Activated naive CD8-positive, alpha-beta T cell treated with anti-CD3 and anti-CD28 coated beads for 36 hours (primary cell): ENCODE data around the gene MED17. TPM values are rescaled to one million over a fixed set of nuclear protein-coding genes. Genes with fewer than 3 reads are reported as not detected.
"Not testable (repeated sequence)": the region's sequence is repeated elsewhere in the genome, so short reads cannot be mapped to it uniquely, and the experiment has no call there.

Experiments used
- DNase-seq: peaks from one replicate; pipeline ENCODE4 v3.0.0; 2021
- H3K27ac Mint-ChIP-seq: one replicate; pipeline ENCODE4 v1.8.0; 2022; ENCODE audit warnings: mild to moderate bottlenecking, moderate library complexity, mixed read lengths
- H3K27me3 Mint-ChIP-seq: one replicate; pipeline ENCODE4 v1.8.0; 2022; ENCODE audit warnings: mild to moderate bottlenecking, mixed read lengths
- H3K36me3 Mint-ChIP-seq: one replicate; pipeline ENCODE4 v1.8.0; 2021; ENCODE audit warnings: mild to moderate bottlenecking, mixed read lengths
- H3K4me1 Mint-ChIP-seq: one replicate; pipeline ENCODE4 v1.8.0; 2021; ENCODE audit warnings: mixed read lengths
- H3K4me3 Mint-ChIP-seq: one replicate; pipeline ENCODE4 v1.8.0; 2022; ENCODE audit warnings: mild to moderate bottlenecking, moderate library complexity, mixed read lengths
- H3K9me3 Mint-ChIP-seq: one replicate; pipeline ENCODE4 v1.8.0; 2022; ENCODE audit warnings: mixed read lengths
- total RNA-seq, 2 experiments: library from RNA; stranded (reverse); gene quantifications; one replicate each; pipeline ENCODE4 v1.2.3, GENCODE V29; 2021

The MED17 gene
- total RNA-seq: 10 to 100 TPM; 30.8 to 33.2 TPM

- H3K4me1 Mint-ChIP-seq: peaks cover 30% of the 10 kb centered on the region
Observed at GRCh38 chr11:93784145-93784934, at the start of gene MED17. TSS of gene MED17 (plus strand) at chr11:93784282. CDS start at chr11:93784514, 232 bp downstream.

DNA sequence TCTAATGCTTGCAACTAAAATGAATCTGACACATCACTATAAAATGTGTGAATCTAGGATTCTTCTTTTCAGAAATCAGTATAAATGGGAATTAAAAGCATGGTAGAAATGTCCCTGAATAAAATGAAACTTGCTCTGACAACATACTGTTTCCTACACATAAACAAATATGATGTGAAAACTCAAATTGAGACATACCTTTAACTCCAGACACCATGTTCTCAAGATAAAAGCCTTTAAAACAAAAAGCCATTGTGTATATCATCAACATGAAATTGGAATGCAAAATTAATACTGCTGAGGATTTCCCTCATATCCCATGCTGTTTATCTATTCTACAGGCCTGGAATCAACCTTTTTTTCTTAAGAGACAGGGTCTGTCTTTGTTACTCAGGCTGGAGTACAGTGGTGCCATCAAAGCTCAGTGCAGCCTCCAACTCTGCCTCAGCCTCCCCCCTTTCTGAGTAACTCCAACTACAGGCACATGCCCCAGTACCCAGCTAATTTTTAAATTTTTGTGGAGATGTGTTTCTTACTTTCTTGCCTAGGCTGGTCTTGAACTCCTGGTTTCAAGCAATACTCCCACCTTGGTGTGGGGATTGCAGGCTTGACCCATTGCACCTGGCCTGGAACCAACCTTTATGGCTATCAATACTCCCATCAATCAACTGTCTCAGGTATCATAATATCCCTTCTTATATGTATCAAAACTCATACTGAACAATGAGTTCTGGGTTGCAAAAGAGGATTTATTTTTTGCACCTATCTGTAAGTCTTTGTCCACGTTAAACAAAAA is 49.5 kb upstream of the MED17 start:
- peak overlapping the region; percentile 68 for H3K27ac Mint-ChIP-seq
- H3K9me3 Mint-ChIP-seq: no peaks in the 10 kb centered on the region
- no peaks in the 10 kb centered on the region for H3K27me3 Mint-ChIP-seq
- peaks cover 74% of the 10 kb centered on the region for H3K36me3 Mint-ChIP-seq
- peak overlapping the region; percentile 68 for H3K4me3 Mint-ChIP-seq
- H3K4me1 Mint-ChIP-seq: peaks cover 50% of the 10 kb centered on the region
- no peak for DNase-seq

More at GRCh38 chr11:93784145-93784934, at the start of gene MED17:
- peak within 1 kb of the TSS; percentile 96 for H3K27ac Mint-ChIP-seq
- DNase-seq: peak; percentile 88
- peaks cover 38% of the 10 kb centered on the region for H3K36me3 Mint-ChIP-seq
- no peaks in the 10 kb centered on the region for H3K9me3 Mint-ChIP-seq
- peaks cover 4% of the 10 kb centered on the region for H3K27me3 Mint-ChIP-seq
- H3K4me3 Mint-ChIP-seq: peak within 1 kb of the TSS; percentile 99

DNA sequence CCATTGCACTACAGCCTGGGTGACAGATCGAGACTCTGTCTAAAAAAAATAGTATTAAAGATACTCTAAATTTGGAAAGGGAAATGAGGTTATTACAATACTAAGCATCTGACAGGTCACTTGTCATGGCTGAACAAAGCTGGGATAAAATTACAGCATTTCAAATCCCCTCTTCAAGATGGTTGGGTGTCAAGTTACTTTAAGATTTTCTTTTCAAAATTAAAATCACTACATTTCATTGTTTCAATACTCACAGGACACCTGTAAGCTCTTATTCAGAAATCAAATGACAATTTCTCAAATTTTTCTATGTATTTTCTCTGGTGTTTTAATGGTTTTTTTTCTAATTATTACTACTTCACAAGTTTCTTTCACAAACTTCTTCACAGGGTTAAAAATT is 48.5 kb upstream of the MED17 start:
- Mint-ChIP-seq H3K4me1 (peaks cover 52% of the 10 kb centered on the region), H3K4me3 (peak overlapping the region; percentile 72), H3K27me3 (peaks cover 3% of the 10 kb centered on the region), H3K36me3 (peaks cover 78% of the 10 kb centered on the region), H3K27ac (peak overlapping the region; percentile 76), H3K9me3 (no peaks in the 10 kb centered on the region)
- no peak for DNase-seq

GRCh38 chr11:93736129-93736528 is 48.0 kb upstream of the MED17 start:
- no peak for DNase-seq
- peak overlapping the region; percentile 76 for H3K27ac Mint-ChIP-seq
- H3K9me3 Mint-ChIP-seq: no peaks in the 10 kb centered on the region
- peaks cover 55% of the 10 kb centered on the region for H3K4me1 Mint-ChIP-seq
- peaks cover 8% of the 10 kb centered on the region for H3K27me3 Mint-ChIP-seq
- peaks cover 83% of the 10 kb centered on the region for H3K36me3 Mint-ChIP-seq
- peak overlapping the region; percentile 72 for H3K4me3 Mint-ChIP-seq

DNA sequence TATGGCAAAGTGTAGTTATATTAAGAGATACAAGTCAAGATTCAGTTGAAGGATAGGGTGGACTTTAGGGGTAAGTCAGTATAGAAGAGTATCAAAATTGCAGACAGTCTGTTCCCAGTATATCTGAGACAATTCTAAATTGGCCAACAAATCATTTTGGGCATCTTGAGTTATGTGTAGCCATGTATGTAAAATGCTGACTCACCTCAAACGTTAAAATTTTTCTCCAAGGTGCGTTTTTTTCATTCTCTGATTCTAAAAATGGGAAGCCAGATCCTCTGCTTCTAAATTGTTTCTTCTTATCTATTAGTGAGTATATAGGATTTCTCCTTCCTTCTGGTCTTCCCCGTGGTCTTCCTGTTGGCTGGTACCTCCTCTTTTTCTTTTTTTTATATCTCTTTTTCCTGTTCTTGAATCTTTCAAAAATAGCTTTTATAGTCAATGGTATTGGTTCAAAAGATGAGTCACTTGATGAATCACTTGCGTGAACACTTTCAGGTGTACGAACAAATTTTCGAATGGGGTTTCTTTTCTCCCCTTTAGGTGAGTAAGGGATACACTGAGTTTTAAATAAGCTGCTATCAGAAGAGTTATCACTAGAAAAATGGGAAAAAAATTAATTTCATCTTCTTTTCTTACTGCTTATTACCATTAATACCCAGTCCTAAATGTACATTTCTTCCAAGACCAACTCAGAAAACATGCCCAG is 46.0 kb upstream of the MED17 start:
- H3K27ac Mint-ChIP-seq: peak overlapping the region; percentile 100
- H3K36me3 Mint-ChIP-seq: peaks cover 75% of the 10 kb centered on the region
- peaks cover 11% of the 10 kb centered on the region for H3K27me3 Mint-ChIP-seq
- no peaks in the 10 kb centered on the region for H3K9me3 Mint-ChIP-seq
- no peak for DNase-seq
- peak overlapping the region; percentile 100 for H3K4me3 Mint-ChIP-seq
- peaks cover 54% of the 10 kb centered on the region for H3K4me1 Mint-ChIP-seq

DNA sequence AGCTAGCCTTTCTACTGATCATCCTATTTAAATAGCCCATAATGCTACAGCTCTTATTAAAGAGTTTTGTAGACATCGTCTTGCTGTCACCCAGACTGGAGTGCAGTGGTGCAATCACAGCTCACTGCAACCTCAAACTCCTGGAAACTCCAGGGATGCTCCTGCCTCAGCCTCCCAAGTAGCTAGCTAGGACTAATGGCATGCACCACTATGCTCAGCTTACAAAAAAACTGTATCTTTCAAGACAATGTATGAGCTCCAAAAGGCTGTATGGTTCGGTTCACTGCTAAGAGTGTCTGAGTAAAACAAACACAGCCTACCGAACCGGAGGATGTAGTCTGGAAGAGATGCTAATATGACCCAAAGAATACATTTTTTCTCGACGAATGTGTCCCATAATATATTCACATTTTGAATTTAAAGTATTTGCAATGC is 45.4 kb upstream of the MED17 start:
- DNase-seq: no peak
- Mint-ChIP-seq H3K27me3 (peaks cover 11% of the 10 kb centered on the region), H3K36me3 (peaks cover 73% of the 10 kb centered on the region), H3K4me1 (peaks cover 51% of the 10 kb centered on the region), H3K27ac (peak overlapping the region; percentile 100), H3K4me3 (peak overlapping the region; percentile 100), H3K9me3 (no peaks in the 10 kb centered on the region)

DNA sequence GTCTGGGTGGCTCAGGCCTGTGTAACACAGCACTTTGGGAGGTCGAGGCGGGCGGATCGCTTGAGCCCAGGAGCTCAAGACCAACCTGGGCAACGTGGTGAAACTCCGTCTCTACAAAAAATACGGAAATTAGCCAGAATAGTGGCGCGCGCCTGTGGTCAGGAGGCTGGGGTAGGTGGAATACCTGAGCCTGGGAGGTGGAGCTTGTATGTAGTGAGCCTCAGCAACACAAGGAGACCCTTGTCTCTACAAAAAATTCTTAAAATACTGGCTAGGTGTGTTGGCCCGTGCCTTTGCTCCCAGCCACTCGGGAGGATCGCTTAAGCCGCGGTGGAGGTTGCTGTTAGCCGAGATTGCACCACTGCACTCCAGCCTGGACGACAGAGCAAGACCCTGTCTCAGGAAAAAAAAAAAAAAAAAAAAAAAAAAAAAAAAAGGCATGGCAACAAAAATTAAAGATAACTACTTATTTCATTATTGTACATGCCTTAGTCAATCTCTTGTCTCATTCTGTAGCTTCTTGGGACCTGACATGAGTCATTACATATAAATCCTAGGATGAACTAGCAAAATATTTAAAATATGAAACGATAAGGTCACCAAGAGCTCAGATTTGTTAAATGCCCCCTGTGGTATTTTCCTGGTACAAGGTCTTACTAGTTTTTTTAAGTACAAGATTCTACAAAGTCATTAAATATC is 43.9 kb upstream of the MED17 start:
- Mint-ChIP-seq H3K9me3 (no peaks in the 10 kb centered on the region), H3K4me1 (peaks cover 46% of the 10 kb centered on the region), H3K27ac (peak overlapping the region; percentile 100), H3K36me3 (peaks cover 68% of the 10 kb centered on the region), H3K27me3 (peaks cover 11% of the 10 kb centered on the region), H3K4me3 (peak overlapping the region; percentile 100)
- DNase-seq: peak; percentile 57

GRCh38 chr11:93740730-93741093 is 43.4 kb upstream of the MED17 start:
- peak overlapping the region; percentile 100 for H3K27ac Mint-ChIP-seq
- peaks cover 44% of the 10 kb centered on the region for H3K4me1 Mint-ChIP-seq
- H3K27me3 Mint-ChIP-seq: peaks cover 11% of the 10 kb centered on the region
- no peaks in the 10 kb centered on the region for H3K9me3 Mint-ChIP-seq
- peaks cover 62% of the 10 kb centered on the region for H3K36me3 Mint-ChIP-seq
- H3K4me3 Mint-ChIP-seq: peak overlapping the region; percentile 100
- DNase-seq: peak; percentile 64

DNA sequence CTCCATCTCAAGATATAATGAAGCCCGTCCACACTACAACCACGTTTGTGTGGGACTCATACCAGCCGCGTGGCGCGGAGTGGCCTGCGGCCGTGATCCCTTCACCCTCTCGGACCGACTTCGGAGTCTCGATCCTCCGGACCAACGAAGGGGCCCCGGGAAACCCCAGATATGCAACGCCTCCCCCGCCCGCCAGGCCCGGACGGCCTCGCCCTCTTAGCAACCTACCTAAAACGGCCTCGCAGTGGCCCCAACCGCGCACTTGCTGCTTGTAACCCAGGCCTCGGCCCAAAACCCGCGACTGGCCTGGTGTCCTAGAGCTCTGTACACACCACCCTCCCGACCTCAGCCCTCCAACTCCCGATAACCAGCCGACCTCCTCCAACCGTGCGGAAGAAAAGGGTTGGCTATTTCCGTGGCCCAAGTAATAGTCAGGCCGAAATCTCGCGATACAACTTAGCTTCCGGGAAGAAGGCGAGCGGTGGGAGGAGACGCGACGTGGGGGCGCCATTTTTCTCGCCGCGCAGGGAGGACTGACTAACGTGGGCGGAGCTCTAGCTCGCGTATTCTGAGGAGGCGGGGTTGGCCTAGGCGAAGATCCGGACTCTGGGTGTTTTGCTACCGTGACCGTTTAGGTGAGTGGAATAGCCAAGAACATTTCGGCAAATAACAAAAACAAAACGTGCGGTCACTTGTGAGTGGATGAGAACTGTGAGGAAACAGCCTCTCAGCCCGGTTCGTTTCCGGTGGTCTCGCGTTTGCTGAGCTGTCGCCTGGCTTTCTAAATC is 42.8 kb upstream of the MED17 start, which contains the start of the genes C11orf54 and TAF1D:
Gene C11orf54 (plus strand): TSS at position 579 of the 788 bp plus-strand sequence. CDS start 5,722 bp downstream, outside the sequence.
Gene TAF1D (minus strand): TSS at position 402 of the 788 bp plus-strand sequence. CDS start 2,191 bp downstream, outside the sequence.
- Mint-ChIP-seq H3K4me1 (peaks cover 40% of the 10 kb centered on the region), H3K9me3 (no peaks in the 10 kb centered on the region)

GRCh38 chr11:93741882-93742226 is 42.2 kb upstream of the MED17 start:
- no peak for DNase-seq
- Mint-ChIP-seq H3K27me3 (peaks cover 11% of the 10 kb centered on the region), H3K9me3 (no peaks in the 10 kb centered on the region), H3K36me3 (peaks cover 52% of the 10 kb centered on the region), H3K4me3 (peak overlapping the region; percentile 100), H3K27ac (peak overlapping the region; percentile 100), H3K4me1 (peaks cover 35% of the 10 kb centered on the region)

More for the DNA sequence above, 42.8 kb upstream of the MED17 start, which contains the start of the genes C11orf54 and TAF1D:
- peaks cover 11% of the 10 kb centered on the region for H3K27me3 Mint-ChIP-seq
- H3K4me3 Mint-ChIP-seq: peak within 1 kb of the TSS; percentile 100
- H3K36me3 Mint-ChIP-seq: peaks cover 56% of the 10 kb centered on the region
- peak; percentile 94 for DNase-seq
- peak within 1 kb of the TSS; percentile 100 for H3K27ac Mint-ChIP-seq

- peaks cover 11% of the 10 kb centered on the region for H3K27me3 Mint-ChIP-seq
- no peak for DNase-seq
- peaks cover 37% of the 10 kb centered on the region for H3K36me3 Mint-ChIP-seq
- H3K4me1 Mint-ChIP-seq: peaks cover 30% of the 10 kb centered on the region
- peak overlapping the region; percentile 29 for H3K4me3 Mint-ChIP-seq
- H3K27ac Mint-ChIP-seq: peak overlapping the region; percentile 25
- no peaks in the 10 kb centered on the region for H3K9me3 Mint-ChIP-seq
Observed at GRCh38 chr11:93743291-93743690, 40.8 kb upstream of the MED17 start.

GRCh38 chr11:93744669-93745004 is 39.4 kb upstream of the MED17 start:
- Mint-ChIP-seq H3K36me3 (peaks cover 25% of the 10 kb centered on the region), H3K27ac (no peak overlapping the region), H3K27me3 (peaks cover 11% of the 10 kb centered on the region), H3K4me3 (no peak overlapping the region), H3K9me3 (no peaks in the 10 kb centered on the region), H3K4me1 (peaks cover 24% of the 10 kb centered on the region)
- no peak for DNase-seq

- Mint-ChIP-seq H3K4me1 (peaks cover 24% of the 10 kb centered on the region), H3K36me3 (peaks cover 20% of the 10 kb centered on the region), H3K27me3 (peaks cover 11% of the 10 kb centered on the region)
- H3K9me3 Mint-ChIP-seq, DNase-seq, H3K27ac Mint-ChIP-seq, H3K4me3 Mint-ChIP-seq: not testable (repeated sequence)
Observed at GRCh38 chr11:93745005-93745755, 38.9 kb upstream of the MED17 start.
